Neural cell (in vitro differentiated cells): ENCODE measurements around the gene CAMK2D. TPM values are rescaled to one million over a fixed set of nuclear protein-coding genes. Genes with fewer than 3 reads are reported as not detected.

ENCODE experiments used
- H2AFZ ChIP-seq: fragments of 200-600, 300-800 bp; sonication (generic), shearing (Covaris generic); 2 replicates; pipeline ENCODE4 v1.6.0; 2014; ENCODE audit warnings: low read depth, mild to moderate bottlenecking, antibody characterized with exemption, low read length, moderate library complexity
- H3F3A ChIP-seq: fragments of 200-600 bp; shearing (Covaris generic); 2 replicates; pipeline ENCODE4 v1.6.1; 2016; ENCODE audit warnings: mild to moderate bottlenecking, moderate library complexity, mixed read lengths, antibody characterized with exemption, low read length; ENCODE audit not compliant: insufficient read depth, poor library complexity, severe bottlenecking
- H3K27ac ChIP-seq: fragments of 200-600, 300-800 bp; sonication (generic), shearing (Covaris generic); 2 replicates; pipeline ENCODE4 v1.5.1; 2014; ENCODE audit warnings: mild to moderate bottlenecking, low read length, moderate library complexity
- H3K27me3 ChIP-seq: fragments of 300-800, 200-600 bp; sonication (generic), shearing (Covaris generic); 2 replicates; pipeline ENCODE4 v1.6.0; 2014; ENCODE audit warnings: mild to moderate bottlenecking, low read depth, low read length, moderate library complexity; ENCODE audit not compliant: insufficient read depth
- H3K36me3 ChIP-seq: fragments of 300-800, 200-600 bp; sonication (generic), shearing (Covaris generic); 2 replicates; pipeline ENCODE4 v1.5.1; 2014; ENCODE audit warnings: mild to moderate bottlenecking, antibody characterized with exemption, low read length, moderate library complexity; ENCODE audit not compliant: insufficient read depth
- H3K4me2 ChIP-seq: fragments of 300-800, 200-600 bp; sonication (generic), shearing (Covaris generic); 2 replicates; pipeline ENCODE4 v1.6.0; 2014; ENCODE audit warnings: mild to moderate bottlenecking, low read length
- H3K4me3 ChIP-seq: fragments of 300-800, 200-600 bp; sonication (generic), shearing (Covaris generic); 2 replicates; pipeline ENCODE4 v1.5.1; 2014; ENCODE audit warnings: mild to moderate bottlenecking, low read length, moderate library complexity
- H3K79me2 ChIP-seq: fragments of 200-600 bp; shearing (Covaris generic); replicated peaks from 2 replicates; pipeline ENCODE4 v1.6.0; 2014; ENCODE audit warnings: mild to moderate bottlenecking, low read length, moderate library complexity; ENCODE audit not compliant: insufficient read depth
- H3K9ac ChIP-seq: fragments of 300-800, 200-600 bp; sonication (generic), shearing (Covaris generic); 2 replicates; pipeline ENCODE4 v1.6.1; 2016; ENCODE audit warnings: mild to moderate bottlenecking, low read length, mixed read lengths
- H3K9me2 ChIP-seq: fragments of 200-600 bp; shearing (Covaris generic); 2 replicates; pipeline ENCODE4 v1.6.1; 2016; ENCODE audit warnings: mild to moderate bottlenecking, low read length, mixed read lengths; ENCODE audit not compliant: insufficient read depth
- H3K9me3 ChIP-seq: fragments of 200-600, 300-800 bp; sonication (generic), shearing (Covaris generic); 2 replicates; pipeline ENCODE4 v1.6.1; 2016; ENCODE audit warnings: mild to moderate bottlenecking, mixed run types, low read length, moderate library complexity, mixed read lengths
- H4K20me1 ChIP-seq: fragments of 200-600 bp; shearing (Covaris generic); 2 replicates; pipeline ENCODE4 v1.6.1; 2016; ENCODE audit warnings: mild to moderate bottlenecking, mixed run types; ENCODE audit not compliant: insufficient read depth
- EP300 ChIP-seq: fragments of 450-650 bp; conservative IDR thresholded peaks from 2 replicates; pipeline ENCODE4 v1.6.1; 2014; ENCODE audit warnings: antibody characterized with exemption, mild to moderate bottlenecking, moderate library complexity; ENCODE audit not compliant: poor library complexity, severe bottlenecking
- EZH2 ChIP-seq: fragments of 200-600, 300-800 bp; shearing (Covaris generic), sonication (generic); IDR thresholded peaks from 2 replicates; pipeline ENCODE4 v1.6.1; 2014; ENCODE audit warnings: antibody characterized with exemption, low read length, borderline replicate concordance, mild to moderate bottlenecking; ENCODE audit not compliant: insufficient read depth, poor library complexity, severe bottlenecking
- MXI1 ChIP-seq: fragments of 450-650 bp; conservative IDR thresholded peaks from 2 replicates; pipeline ENCODE4 v1.6.1; 2014; ENCODE audit warnings: antibody characterized with exemption, mild to moderate bottlenecking; ENCODE audit not compliant: poor library complexity, severe bottlenecking
- POLR2AphosphoS5 ChIP-seq: IDR thresholded peaks from 2 replicates; pipeline ENCODE4 v1.6.1; 2012
- RAD21 ChIP-seq: fragments of 450-650 bp; conservative IDR thresholded peaks from 2 replicates; pipeline ENCODE4 v1.6.1; 2014; ENCODE audit warnings: antibody characterized with exemption, mild to moderate bottlenecking, moderate library complexity
- REST ChIP-seq: IDR thresholded peaks from 2 replicates; pipeline ENCODE4 v1.6.1; 2012; ENCODE audit warnings: borderline replicate concordance
- SMC3 ChIP-seq: fragments of 450-650 bp; conservative IDR thresholded peaks from 2 replicates; pipeline ENCODE4 v1.6.1; 2014; ENCODE audit warnings: antibody characterized with exemption, mild to moderate bottlenecking, moderate library complexity; ENCODE audit not compliant: poor library complexity
- TAF1 ChIP-seq: IDR thresholded peaks from 2 replicates; pipeline ENCODE4 v1.6.1; 2012; ENCODE audit warnings: low read depth
- polyA plus RNA-seq: library from polyadenylated mRNA; depleted of rRNA; stranded (reverse); fragments of >200 nt; gene quantifications from 2 replicates; pipeline ENCODE4 v1.2.3, GENCODE V29; 2014
- TF ChIP-seq, protein P1 (sequence below): fragments of 450-650 bp; IDR thresholded peaks from 2 replicates; pipeline ENCODE4 v1.5.1; 2014; ENCODE audit warnings: antibody characterized with exemption, mild to moderate bottlenecking, moderate library complexity; ENCODE audit not compliant: poor library complexity, severe bottlenecking

Gene CAMK2D
- polyA plus RNA-seq, 1 donor from 2014 or later, result 27.1 TPM

GRCh38 chr4:113420938-113421337 lies 340.6 kb downstream of the CAMK2D start:
- no peaks in the 10 kb centered on the region for H3K27me3 ChIP-seq
- no peaks in the 10 kb centered on the region for H3K79me2 ChIP-seq
- no peaks in the 10 kb centered on the region for H3K36me3 ChIP-seq
- H3K9me3 ChIP-seq, result no peaks in the 10 kb centered on the region
- H3F3A ChIP-seq, result no peaks in the 10 kb centered on the region
- no peaks in the 10 kb centered on the region for H4K20me1 ChIP-seq
- H3K27ac ChIP-seq, result no peak overlapping the region
- no peak overlapping the region for H2AFZ ChIP-seq
- no peak overlapping the region for H3K9ac ChIP-seq
- H3K9me2 ChIP-seq, result no peaks in the 10 kb centered on the region
- no peak for TF ChIP-seq MXI1
- no peak for TF ChIP-seq EP300
- TF ChIP-seq, protein P1, sequence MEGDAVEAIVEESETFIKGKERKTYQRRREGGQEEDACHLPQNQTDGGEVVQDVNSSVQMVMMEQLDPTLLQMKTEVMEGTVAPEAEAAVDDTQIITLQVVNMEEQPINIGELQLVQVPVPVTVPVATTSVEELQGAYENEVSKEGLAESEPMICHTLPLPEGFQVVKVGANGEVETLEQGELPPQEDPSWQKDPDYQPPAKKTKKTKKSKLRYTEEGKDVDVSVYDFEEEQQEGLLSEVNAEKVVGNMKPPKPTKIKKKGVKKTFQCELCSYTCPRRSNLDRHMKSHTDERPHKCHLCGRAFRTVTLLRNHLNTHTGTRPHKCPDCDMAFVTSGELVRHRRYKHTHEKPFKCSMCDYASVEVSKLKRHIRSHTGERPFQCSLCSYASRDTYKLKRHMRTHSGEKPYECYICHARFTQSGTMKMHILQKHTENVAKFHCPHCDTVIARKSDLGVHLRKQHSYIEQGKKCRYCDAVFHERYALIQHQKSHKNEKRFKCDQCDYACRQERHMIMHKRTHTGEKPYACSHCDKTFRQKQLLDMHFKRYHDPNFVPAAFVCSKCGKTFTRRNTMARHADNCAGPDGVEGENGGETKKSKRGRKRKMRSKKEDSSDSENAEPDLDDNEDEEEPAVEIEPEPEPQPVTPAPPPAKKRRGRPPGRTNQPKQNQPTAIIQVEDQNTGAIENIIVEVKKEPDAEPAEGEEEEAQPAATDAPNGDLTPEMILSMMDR, result no peak
- TF ChIP-seq RAD21, result no peak
- TF ChIP-seq SMC3, result no peak
- TF ChIP-seq POLR2AphosphoS5, result no peak
- TF ChIP-seq EZH2, result no peak
- TF ChIP-seq TAF1, result no peak
- no peak for TF ChIP-seq REST
- no peak overlapping the region for H3K4me2 ChIP-seq
- H3K4me3 ChIP-seq, result no peak overlapping the region

DNA sequence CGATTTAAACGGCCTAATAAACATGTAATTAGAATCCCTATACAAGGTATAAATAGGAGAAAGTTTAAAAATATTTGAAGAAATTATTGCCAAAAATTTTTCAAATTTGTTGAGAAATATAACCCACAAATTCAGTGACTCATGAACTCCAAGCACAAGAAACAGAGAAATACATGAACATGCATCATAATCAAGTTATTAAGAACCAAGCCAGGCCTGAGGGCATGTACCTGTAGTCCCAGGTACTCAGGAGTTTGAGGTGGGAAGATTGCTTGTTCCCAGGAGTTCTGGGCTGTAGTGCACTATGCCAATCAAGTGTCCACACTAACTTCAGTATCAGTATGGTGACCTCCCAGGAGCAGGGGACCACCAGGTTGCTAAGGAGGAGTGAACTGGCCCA lies 341.9 kb downstream of the CAMK2D start:
- Histone ChIP-seq H3K27ac (no peak overlapping the region), H3K4me2 (no peak overlapping the region), H3F3A (no peaks in the 10 kb centered on the region), H3K79me2 (no peaks in the 10 kb centered on the region), H3K4me3 (no peak overlapping the region), H3K9me2 (no peaks in the 10 kb centered on the region), H3K27me3 (no peaks in the 10 kb centered on the region), H3K9ac (no peak overlapping the region), H2AFZ (no peak overlapping the region), H3K36me3 (no peaks in the 10 kb centered on the region), H3K9me3 (no peaks in the 10 kb centered on the region), H4K20me1 (no peaks in the 10 kb centered on the region)
- TF ChIP-seq MXI1, result no peak
- TF ChIP-seq RAD21, result no peak
- no peak for TF ChIP-seq TAF1
- TF ChIP-seq, protein P1, result no peak
- no peak for TF ChIP-seq REST
- no peak for TF ChIP-seq POLR2AphosphoS5
- TF ChIP-seq SMC3, result no peak
